ENCODE data around the gene ZNF468.
"Not testable (repeated sequence)": the region's sequence is repeated elsewhere in the genome, so short reads cannot be mapped to it uniquely, and the experiment has no call there.

The ZNF468 gene

DNA sequence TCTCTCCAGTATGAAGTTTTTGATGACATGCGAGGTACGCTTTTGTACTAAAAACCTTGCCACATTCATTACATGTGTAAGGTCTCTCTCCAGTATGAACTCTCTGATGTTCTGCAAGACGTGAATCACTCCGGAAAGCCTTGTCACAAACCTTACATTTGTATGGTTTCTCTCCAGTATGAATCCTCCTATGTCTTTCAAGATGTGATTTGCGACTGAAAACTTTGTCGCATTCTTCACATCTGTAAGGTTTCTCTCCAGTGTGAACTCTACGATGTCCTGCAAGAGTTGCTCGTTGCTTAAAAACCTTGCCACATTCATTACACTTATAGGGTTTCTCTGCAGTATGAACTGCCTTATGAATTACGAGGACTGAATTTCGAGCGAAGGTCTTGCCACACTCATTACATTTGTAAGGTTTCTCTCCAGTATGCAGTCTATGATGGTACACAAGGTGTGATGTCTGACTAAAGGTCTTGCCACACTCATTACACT is 23.5 kb upstream of the ZNF468 start:
- Histone ChIP-seq H3K36me3 (ENCODE audit: control insufficient read depth, insufficient read depth, low read length) (peaks cover 79% of the 10 kb centered on the region), H3K27me3 (ENCODE audit: control insufficient read depth, insufficient read depth, low read length) (no peaks in the 10 kb centered on the region), H3K27ac (ENCODE audit: low read depth, low read length) (no peak overlapping the region), H3K9ac (ENCODE audit: low read length) (no peak overlapping the region), H3K4me1 (ENCODE audit: control insufficient read depth, insufficient read depth, low read length) (no peaks in the 10 kb centered on the region), H3K4me3 (ENCODE audit: low read depth, low read length) (no peak overlapping the region), H3K9me3 (ENCODE audit: control insufficient read depth, insufficient read depth, low read depth, low read length) (peaks cover 13% of the 10 kb centered on the region; the same call in 1 of the 2 replicates)

DNA sequence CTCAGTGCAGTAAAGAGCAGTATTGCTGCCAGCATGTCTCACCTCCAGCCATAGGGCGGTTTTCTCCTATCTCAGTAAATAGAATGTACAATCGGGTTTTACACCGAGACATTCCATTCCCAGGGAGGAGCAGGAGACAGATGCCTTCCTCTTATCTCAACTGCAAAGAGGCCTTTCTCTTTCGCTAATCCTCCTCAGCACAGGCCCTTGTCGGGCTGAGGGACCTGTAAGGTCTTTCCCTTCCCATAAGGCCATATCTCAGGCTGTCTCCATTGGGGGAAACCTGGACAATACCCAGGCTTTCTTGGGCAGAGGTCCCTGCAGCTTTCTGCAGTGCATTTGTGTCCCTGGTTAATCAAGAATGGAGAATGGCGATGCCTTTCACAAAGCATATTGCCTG is 15.6 kb upstream of the ZNF468 start:
- H3K27ac ChIP-seq (ENCODE audit: low read depth, low read length); H3K27me3 ChIP-seq (ENCODE audit: control insufficient read depth, insufficient read depth, low read length); H3K36me3 ChIP-seq (ENCODE audit: control insufficient read depth, insufficient read depth, low read length); H3K9ac ChIP-seq (ENCODE audit: low read length); H3K4me3 ChIP-seq (ENCODE audit: low read depth, low read length); H3K4me1 ChIP-seq (ENCODE audit: control insufficient read depth, insufficient read depth, low read length); H3K9me3 ChIP-seq (ENCODE audit: control insufficient read depth, insufficient read depth, low read depth, low read length): not testable (repeated sequence)

DNA sequence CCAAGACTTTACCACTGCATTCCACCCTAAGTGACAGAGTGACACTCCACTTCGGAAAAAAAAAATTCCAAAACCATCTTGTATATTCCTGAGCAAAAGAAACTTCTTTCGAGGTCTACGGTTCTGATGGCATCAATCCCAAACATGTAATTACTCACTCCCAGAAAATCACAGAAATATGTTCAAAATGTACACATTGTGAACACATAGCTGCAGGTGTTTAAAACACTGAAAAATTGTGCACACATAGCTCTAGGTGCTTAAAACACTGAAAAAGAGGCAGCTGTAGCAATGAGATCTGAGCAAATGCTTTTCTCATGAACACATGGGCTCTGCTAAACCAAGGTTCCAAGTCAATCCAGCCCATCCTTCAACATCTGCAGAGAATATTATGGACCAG is 14.0 kb upstream of the ZNF468 start:
- no peak overlapping the region for H3K27ac ChIP-seq (ENCODE audit: low read depth, low read length)
- no peak overlapping the region for H3K9ac ChIP-seq (ENCODE audit: low read length)
- no peaks in the 10 kb centered on the region for H3K27me3 ChIP-seq (ENCODE audit: control insufficient read depth, insufficient read depth, low read length)
- no peaks in the 10 kb centered on the region for H3K9me3 ChIP-seq (ENCODE audit: control insufficient read depth, insufficient read depth, low read depth, low read length)
- no peaks in the 10 kb centered on the region for H3K4me1 ChIP-seq (ENCODE audit: control insufficient read depth, insufficient read depth, low read length)
- H3K4me3 ChIP-seq (ENCODE audit: low read depth, low read length), result no peak overlapping the region
- H3K36me3 ChIP-seq (ENCODE audit: control insufficient read depth, insufficient read depth, low read length), result no peaks in the 10 kb centered on the region

DNA sequence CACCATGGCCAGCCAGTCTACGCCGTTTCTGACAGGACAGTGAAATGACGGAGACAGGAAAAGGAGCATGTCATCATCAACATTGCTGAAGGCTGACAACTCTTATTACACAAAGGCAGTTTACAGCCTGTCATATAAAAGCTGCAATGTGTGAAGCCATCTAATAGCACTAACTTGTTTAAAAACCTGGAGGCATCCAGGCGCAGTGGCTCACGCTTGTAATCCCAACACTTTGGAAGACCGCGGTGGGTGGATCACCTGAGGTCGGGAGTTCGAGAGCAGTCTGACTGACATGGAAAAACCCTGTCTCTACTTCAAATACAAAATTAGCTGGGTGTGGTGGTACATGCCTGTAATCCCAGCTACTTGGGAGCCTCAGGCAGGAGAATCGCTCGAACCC is 10.6 kb upstream of the ZNF468 start:
- not testable (repeated sequence) for H3K27me3 ChIP-seq (ENCODE audit: control insufficient read depth, insufficient read depth, low read length); H3K4me1 ChIP-seq (ENCODE audit: control insufficient read depth, insufficient read depth, low read length); H3K4me3 ChIP-seq (ENCODE audit: low read depth, low read length); H3K27ac ChIP-seq (ENCODE audit: low read depth, low read length); H3K36me3 ChIP-seq (ENCODE audit: control insufficient read depth, insufficient read depth, low read length); H3K9ac ChIP-seq (ENCODE audit: low read length); H3K9me3 ChIP-seq (ENCODE audit: control insufficient read depth, insufficient read depth, low read depth, low read length)

DNA sequence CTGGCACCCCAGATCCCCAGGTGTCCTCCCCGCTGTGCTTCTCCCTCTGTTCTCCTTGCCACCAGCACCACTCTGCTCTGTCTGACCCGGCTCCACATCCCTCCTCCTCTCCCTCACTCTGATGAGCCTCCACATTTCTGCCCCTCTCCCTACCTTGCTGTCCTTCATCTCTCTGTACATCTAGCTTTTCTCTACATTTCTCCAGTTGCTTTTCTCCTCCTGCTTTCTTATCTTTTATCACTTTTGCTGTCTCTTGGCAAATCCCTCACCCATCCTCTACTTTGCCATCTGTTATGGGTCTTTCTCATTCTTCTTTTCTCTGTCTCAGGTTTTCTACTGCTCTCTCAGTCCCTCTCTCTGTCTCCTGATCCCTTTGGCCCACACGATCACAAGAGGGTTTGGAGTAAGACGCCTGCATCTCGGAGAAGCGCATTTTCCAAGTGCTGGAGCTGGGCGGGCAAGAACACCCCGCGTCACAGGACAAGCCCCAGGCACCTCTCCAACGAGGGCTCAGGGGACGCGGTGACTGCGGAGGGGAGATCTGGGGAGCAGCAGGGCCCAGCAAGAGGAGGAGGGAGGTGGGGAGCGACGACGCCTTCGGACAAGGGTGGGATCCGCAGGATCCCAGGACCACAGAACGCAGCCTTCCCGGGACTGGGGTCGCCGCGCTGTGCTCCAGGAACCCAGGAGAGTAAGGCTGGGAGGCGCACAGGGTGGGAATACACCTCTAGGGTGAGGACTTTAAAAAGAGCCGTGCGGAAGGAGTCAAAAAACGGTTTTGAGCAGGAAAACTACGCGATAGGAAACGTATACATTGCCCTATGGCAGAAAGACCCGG is 660 bp downstream of the ZNF468 start:
- H3K27ac ChIP-seq (ENCODE audit: low read depth, low read length); H3K9me3 ChIP-seq (ENCODE audit: control insufficient read depth, insufficient read depth, low read depth, low read length); H3K27me3 ChIP-seq (ENCODE audit: control insufficient read depth, insufficient read depth, low read length); H3K4me1 ChIP-seq (ENCODE audit: control insufficient read depth, insufficient read depth, low read length): not testable (repeated sequence)
- Histone ChIP-seq H3K4me3 (ENCODE audit: low read depth, low read length) (peak overlapping the region; percentile 94), H3K9ac (ENCODE audit: low read length) (peak overlapping the region; percentile 83), H3K36me3 (ENCODE audit: control insufficient read depth, insufficient read depth, low read length) (peaks cover 20% of the 10 kb centered on the region)

DNA sequence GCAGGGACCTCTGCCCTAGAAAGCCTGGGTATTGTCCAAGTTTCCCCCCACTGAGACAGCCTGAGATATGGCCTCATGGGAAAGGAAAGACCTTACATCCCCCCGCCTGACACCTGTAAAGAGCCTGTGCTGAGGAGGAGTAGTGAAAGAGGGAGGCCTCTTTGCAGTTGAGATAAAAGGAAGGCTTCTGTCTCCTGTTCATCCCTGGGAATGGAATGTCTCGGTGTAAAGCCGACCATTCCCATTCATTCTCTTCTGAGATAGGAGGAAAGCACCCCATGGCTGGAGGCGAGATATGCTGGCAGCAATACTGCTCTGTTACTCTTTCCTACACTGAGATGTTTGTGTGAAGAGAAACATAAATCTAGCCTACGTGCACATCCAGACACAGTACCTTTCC is 10.1 kb downstream of the ZNF468 start:
- H3K36me3 ChIP-seq (ENCODE audit: control insufficient read depth, insufficient read depth, low read length), result peaks cover 85% of the 10 kb centered on the region
- H3K9me3 ChIP-seq (ENCODE audit: control insufficient read depth, insufficient read depth, low read depth, low read length), result peaks cover 12% of the 10 kb centered on the region; the same call in 1 of the 2 replicates

GRCh38 chr19:52840825-52841465 is 16.5 kb downstream of the ZNF468 start:
- H3K9me3 ChIP-seq (ENCODE audit: control insufficient read depth, insufficient read depth, low read depth, low read length), result peaks cover 60% of the 10 kb centered on the region

More for the DNA sequence above, 10.1 kb downstream of the ZNF468 start:
- not testable (repeated sequence) for H3K4me3 ChIP-seq (ENCODE audit: low read depth, low read length); H3K9ac ChIP-seq (ENCODE audit: low read length); H3K27ac ChIP-seq (ENCODE audit: low read depth, low read length); H3K4me1 ChIP-seq (ENCODE audit: control insufficient read depth, insufficient read depth, low read length); H3K27me3 ChIP-seq (ENCODE audit: control insufficient read depth, insufficient read depth, low read length)

GRCh38 chr19:52834289-52834688 is 23.1 kb downstream of the ZNF468 start:
- Histone ChIP-seq H3K36me3 (ENCODE audit: control insufficient read depth, insufficient read depth, low read length) (peaks cover 20% of the 10 kb centered on the region), H3K9me3 (ENCODE audit: control insufficient read depth, insufficient read depth, low read depth, low read length) (peaks cover 21% of the 10 kb centered on the region; the same call in 1 of the 2 replicates)
- not testable (repeated sequence) for H3K27me3 ChIP-seq (ENCODE audit: control insufficient read depth, insufficient read depth, low read length); H3K4me1 ChIP-seq (ENCODE audit: control insufficient read depth, insufficient read depth, low read length); H3K9ac ChIP-seq (ENCODE audit: low read length); H3K27ac ChIP-seq (ENCODE audit: low read depth, low read length); H3K4me3 ChIP-seq (ENCODE audit: low read depth, low read length)

More at GRCh38 chr19:52840825-52841465, 16.5 kb downstream of the ZNF468 start:
- not testable (repeated sequence) for H3K4me1 ChIP-seq (ENCODE audit: control insufficient read depth, insufficient read depth, low read length); H3K9ac ChIP-seq (ENCODE audit: low read length); H3K27ac ChIP-seq (ENCODE audit: low read depth, low read length); H3K27me3 ChIP-seq (ENCODE audit: control insufficient read depth, insufficient read depth, low read length); H3K4me3 ChIP-seq (ENCODE audit: low read depth, low read length)
- peaks cover 86% of the 10 kb centered on the region for H3K36me3 ChIP-seq (ENCODE audit: control insufficient read depth, insufficient read depth, low read length)

- H3K4me1 ChIP-seq (ENCODE audit: control insufficient read depth, insufficient read depth, low read length); H3K9ac ChIP-seq (ENCODE audit: low read length); H3K4me3 ChIP-seq (ENCODE audit: low read depth, low read length); H3K27ac ChIP-seq (ENCODE audit: low read depth, low read length); H3K27me3 ChIP-seq (ENCODE audit: control insufficient read depth, insufficient read depth, low read length): not testable (repeated sequence)
- H3K36me3 ChIP-seq (ENCODE audit: control insufficient read depth, insufficient read depth, low read length), result peaks cover 12% of the 10 kb centered on the region; the same call in 1 of the 2 replicates
- H3K9me3 ChIP-seq (ENCODE audit: control insufficient read depth, insufficient read depth, low read depth, low read length), result peaks cover 15% of the 10 kb centered on the region; the same call in 1 of the 2 replicates
Observed at GRCh38 chr19:52833541-52833940, 23.9 kb downstream of the ZNF468 start.

DNA sequence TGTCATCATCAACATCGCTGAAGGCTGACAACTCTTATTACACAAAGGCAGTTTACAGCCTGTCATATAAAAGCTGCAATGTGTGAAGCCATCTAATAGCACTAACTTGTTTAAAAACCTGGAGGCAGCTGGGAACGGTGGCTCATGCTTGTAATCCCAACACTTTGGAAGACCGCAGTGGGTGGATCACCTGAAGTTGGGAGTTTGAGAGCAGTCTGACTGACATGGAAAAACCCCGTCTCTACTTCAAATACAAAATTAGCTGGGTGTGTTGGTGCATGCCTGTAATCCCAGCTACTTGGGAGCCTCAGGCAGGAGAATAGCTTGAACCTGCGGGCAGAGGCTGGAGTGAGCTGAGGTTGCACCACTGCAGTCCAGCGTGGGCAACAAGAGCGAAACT is 27.6 kb downstream of the ZNF468 start:
- H3K4me3 ChIP-seq (ENCODE audit: low read depth, low read length); H3K27me3 ChIP-seq (ENCODE audit: control insufficient read depth, insufficient read depth, low read length); H3K9ac ChIP-seq (ENCODE audit: low read length); H3K36me3 ChIP-seq (ENCODE audit: control insufficient read depth, insufficient read depth, low read length); H3K27ac ChIP-seq (ENCODE audit: low read depth, low read length); H3K4me1 ChIP-seq (ENCODE audit: control insufficient read depth, insufficient read depth, low read length); H3K9me3 ChIP-seq (ENCODE audit: control insufficient read depth, insufficient read depth, low read depth, low read length): not testable (repeated sequence)

- Histone ChIP-seq H3K9me3 (ENCODE audit: control insufficient read depth, insufficient read depth, low read depth, low read length) (no peaks in the 10 kb centered on the region), H3K27me3 (ENCODE audit: control insufficient read depth, insufficient read depth, low read length) (no peaks in the 10 kb centered on the region), H3K4me3 (ENCODE audit: low read depth, low read length) (no peak overlapping the region), H3K36me3 (ENCODE audit: control insufficient read depth, insufficient read depth, low read length) (no peaks in the 10 kb centered on the region), H3K4me1 (ENCODE audit: control insufficient read depth, insufficient read depth, low read length) (no peaks in the 10 kb centered on the region), H3K27ac (ENCODE audit: low read depth, low read length) (no peak overlapping the region), H3K9ac (ENCODE audit: low read length) (no peak overlapping the region)
Observed at GRCh38 chr19:52825765-52826164, 31.7 kb downstream of the ZNF468 start.

Data from HUES6 (cell line).